ENCODE results near the gene CHRNA5. TPM values are rescaled to one million over a fixed set of nuclear protein-coding genes. Genes with fewer than 3 reads are reported as not detected.
A peak's percentile ranks its signal among the peaks of the same experiment; 100 is the strongest.

Gene CHRNA5
- total and polyA plus RNA-seq, 2 experiments from 2014 or later, result 1.1 to 3.1 TPM

DNA sequence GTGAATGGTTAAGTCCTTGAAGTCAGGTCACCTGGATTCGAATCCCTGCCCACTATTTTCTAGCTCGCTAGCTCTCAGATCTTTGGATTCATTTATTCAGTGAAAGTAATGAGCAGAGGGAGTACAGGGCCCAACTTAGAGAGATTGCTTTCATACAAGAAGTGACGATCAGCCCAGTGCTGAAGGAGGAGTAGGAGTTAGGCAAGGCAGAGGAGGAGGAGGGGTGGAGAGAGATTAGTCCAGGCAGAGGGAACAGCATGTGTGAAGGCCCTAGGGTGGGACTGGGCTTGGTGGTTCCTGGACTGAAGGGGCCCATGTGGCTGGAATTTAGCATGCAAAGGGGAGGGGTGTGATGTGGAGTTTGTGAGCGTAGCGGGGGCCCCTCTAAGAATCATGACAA lies 3.8 kb upstream of the CHRNA5 start:
- Histone ChIP-seq H2AFZ (no peak overlapping the region), H3K27ac (no peak overlapping the region), H3K9me2 (replicated peaks; ENCODE audit: insufficient read depth) (no peaks in the 10 kb centered on the region), H3K4me2 (no peak overlapping the region), H4K20me1 (ENCODE audit: insufficient read depth, poor library complexity, severe bottlenecking) (no peaks in the 10 kb centered on the region), H3K27me3 (peaks cover 10% of the 10 kb centered on the region), H3K36me3 (replicated peaks; ENCODE audit: insufficient read depth, low read depth) (no peaks in the 10 kb centered on the region), H3K4me1 (ENCODE audit: insufficient read depth) (no peaks in the 10 kb centered on the region), H3K79me2 (no peaks in the 10 kb centered on the region), H3K9me3 (ENCODE audit: low read depth) (no peaks in the 10 kb centered on the region), H3K4me3 (no peak overlapping the region)
- no peak for TF ChIP-seq EZH2phosphoT487 (IDR thresholded peaks at IDR 0.05; ENCODE audit: low read depth, severe bottlenecking, unreplicated experiment)
- TF ChIP-seq, protein P1, sequence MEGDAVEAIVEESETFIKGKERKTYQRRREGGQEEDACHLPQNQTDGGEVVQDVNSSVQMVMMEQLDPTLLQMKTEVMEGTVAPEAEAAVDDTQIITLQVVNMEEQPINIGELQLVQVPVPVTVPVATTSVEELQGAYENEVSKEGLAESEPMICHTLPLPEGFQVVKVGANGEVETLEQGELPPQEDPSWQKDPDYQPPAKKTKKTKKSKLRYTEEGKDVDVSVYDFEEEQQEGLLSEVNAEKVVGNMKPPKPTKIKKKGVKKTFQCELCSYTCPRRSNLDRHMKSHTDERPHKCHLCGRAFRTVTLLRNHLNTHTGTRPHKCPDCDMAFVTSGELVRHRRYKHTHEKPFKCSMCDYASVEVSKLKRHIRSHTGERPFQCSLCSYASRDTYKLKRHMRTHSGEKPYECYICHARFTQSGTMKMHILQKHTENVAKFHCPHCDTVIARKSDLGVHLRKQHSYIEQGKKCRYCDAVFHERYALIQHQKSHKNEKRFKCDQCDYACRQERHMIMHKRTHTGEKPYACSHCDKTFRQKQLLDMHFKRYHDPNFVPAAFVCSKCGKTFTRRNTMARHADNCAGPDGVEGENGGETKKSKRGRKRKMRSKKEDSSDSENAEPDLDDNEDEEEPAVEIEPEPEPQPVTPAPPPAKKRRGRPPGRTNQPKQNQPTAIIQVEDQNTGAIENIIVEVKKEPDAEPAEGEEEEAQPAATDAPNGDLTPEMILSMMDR (IDR thresholded peaks at IDR 0.05; ENCODE audit: poor library complexity), result no peak
- TF ChIP-seq EZH2 (IDR thresholded peaks at IDR 0.05; ENCODE audit: borderline replicate concordance), result no peak
- 78% methylated on average over 5 of the region's 5 CpGs for WGBS (ENCODE audit: low lambda C conversion rate, missing lambda C conversion rate)
- DNase-seq (ENCODE audit: low spot score), result no peak

- no peak for TF ChIP-seq EZH2 (IDR thresholded peaks at IDR 0.05; ENCODE audit: borderline replicate concordance)
- TF ChIP-seq EZH2phosphoT487 (IDR thresholded peaks at IDR 0.05; ENCODE audit: low read depth, severe bottlenecking, unreplicated experiment), result no peak
- TF ChIP-seq, protein P1 (IDR thresholded peaks at IDR 0.05; ENCODE audit: poor library complexity), result no peak
- Histone ChIP-seq H3K4me2 (no peak overlapping the region), H3K4me1 (ENCODE audit: insufficient read depth) (no peaks in the 10 kb centered on the region), H3K27ac (no peak overlapping the region), H3K27me3 (peaks cover 22% of the 10 kb centered on the region), H3K9me2 (replicated peaks; ENCODE audit: insufficient read depth) (no peaks in the 10 kb centered on the region), H3K4me3 (no peak overlapping the region), H3K79me2 (no peaks in the 10 kb centered on the region), H2AFZ (no peak overlapping the region), H3K36me3 (replicated peaks; ENCODE audit: insufficient read depth, low read depth) (no peaks in the 10 kb centered on the region), H4K20me1 (ENCODE audit: insufficient read depth, poor library complexity, severe bottlenecking) (no peaks in the 10 kb centered on the region), H3K9me3 (ENCODE audit: low read depth) (no peaks in the 10 kb centered on the region)
- DNase-seq (ENCODE audit: low spot score), result no peak
- 93% methylated on average over 2 of the region's 2 CpGs for WGBS (ENCODE audit: low lambda C conversion rate, missing lambda C conversion rate)
Observed at GRCh38 chr15:78563092-78563491, 2.2 kb upstream of the CHRNA5 start.

- no peaks in the 10 kb centered on the region for H3K79me2 ChIP-seq
- TF ChIP-seq EZH2 (IDR thresholded peaks at IDR 0.05; ENCODE audit: borderline replicate concordance), result no peak
- TF ChIP-seq, protein P1 (IDR thresholded peaks at IDR 0.05; ENCODE audit: poor library complexity), result no peak
- no peak for TF ChIP-seq EZH2phosphoT487 (IDR thresholded peaks at IDR 0.05; ENCODE audit: low read depth, severe bottlenecking, unreplicated experiment)
- DNase-seq (ENCODE audit: low spot score), result no peak
- no peak overlapping the region for H3K27ac ChIP-seq
- peaks cover 25% of the 10 kb centered on the region for H3K27me3 ChIP-seq
- H4K20me1 ChIP-seq (ENCODE audit: insufficient read depth, poor library complexity, severe bottlenecking), result no peaks in the 10 kb centered on the region
- 56% methylated on average over 11 of the region's 11 CpGs for WGBS (ENCODE audit: low lambda C conversion rate, missing lambda C conversion rate)
- H3K9me3 ChIP-seq (ENCODE audit: low read depth), result no peaks in the 10 kb centered on the region
- H3K9me2 ChIP-seq (replicated peaks; ENCODE audit: insufficient read depth), result no peaks in the 10 kb centered on the region
- peak overlapping the region; percentile 90 for H3K4me2 ChIP-seq
- H3K4me1 ChIP-seq (ENCODE audit: insufficient read depth), result no peaks in the 10 kb centered on the region
- H3K4me3 ChIP-seq, result peak overlapping the region; percentile 41
- H3K36me3 ChIP-seq (replicated peaks; ENCODE audit: insufficient read depth, low read depth), result no peaks in the 10 kb centered on the region
- H2AFZ ChIP-seq, result peak overlapping the region; percentile 67
Observed at GRCh38 chr15:78564743-78565096, 600 bp upstream of the CHRNA5 start.

Data from hepatocyte (in vitro differentiated cells).